Measurements from ENCODE around the gene JAZF1. TPM values are rescaled to one million over a fixed set of nuclear protein-coding genes. Genes with fewer than 3 reads are reported as not detected.

JAZF1 gene
- total RNA-seq, 1 experiment from 2014 or later: 0.95 TPM

DNA sequence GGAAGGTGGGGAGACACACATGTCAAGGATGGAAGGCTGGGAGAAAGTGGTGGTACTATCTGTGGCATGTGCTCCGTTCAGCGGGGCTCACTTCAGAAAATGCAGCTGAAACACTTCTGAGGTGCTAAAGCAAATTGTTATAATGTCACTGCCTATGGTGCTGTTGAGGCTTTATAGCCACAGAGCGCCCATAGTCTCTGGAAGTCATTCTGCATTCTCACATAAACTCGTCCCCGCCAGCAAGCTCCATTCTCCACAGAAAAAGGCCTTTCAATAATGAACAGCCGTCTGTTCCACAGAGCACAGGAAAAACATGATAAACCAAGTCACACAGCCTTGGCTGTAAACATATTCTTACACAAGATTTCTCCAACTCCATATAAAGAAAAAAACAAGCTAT is 308.7 kb downstream of the JAZF1 start:
- no peaks in the 10 kb centered on the region for H3K4me1 Mint-ChIP-seq (ENCODE audit: low read depth, unreplicated experiment)
- Histone ChIP-seq H3K9me3 (no peaks in the 10 kb centered on the region), H3K4me1 (no peaks in the 10 kb centered on the region), H3K4me3 (ENCODE audit: low read depth, low read length) (no peak overlapping the region), H3K27me3 (replicated peaks; ENCODE audit: control insufficient read depth, insufficient read depth, low read length) (no peaks in the 10 kb centered on the region; the same call in none of the 2 replicates), H3K36me3 (ENCODE audit: control insufficient read depth, insufficient read depth, low read length) (no peaks in the 10 kb centered on the region)
- CTCF ChIA-PET: no interaction called here
- no peaks in the 10 kb centered on the region for H3K9me3 Mint-ChIP-seq (ENCODE audit: unreplicated experiment)
- TF ChIP-seq, protein P1, sequence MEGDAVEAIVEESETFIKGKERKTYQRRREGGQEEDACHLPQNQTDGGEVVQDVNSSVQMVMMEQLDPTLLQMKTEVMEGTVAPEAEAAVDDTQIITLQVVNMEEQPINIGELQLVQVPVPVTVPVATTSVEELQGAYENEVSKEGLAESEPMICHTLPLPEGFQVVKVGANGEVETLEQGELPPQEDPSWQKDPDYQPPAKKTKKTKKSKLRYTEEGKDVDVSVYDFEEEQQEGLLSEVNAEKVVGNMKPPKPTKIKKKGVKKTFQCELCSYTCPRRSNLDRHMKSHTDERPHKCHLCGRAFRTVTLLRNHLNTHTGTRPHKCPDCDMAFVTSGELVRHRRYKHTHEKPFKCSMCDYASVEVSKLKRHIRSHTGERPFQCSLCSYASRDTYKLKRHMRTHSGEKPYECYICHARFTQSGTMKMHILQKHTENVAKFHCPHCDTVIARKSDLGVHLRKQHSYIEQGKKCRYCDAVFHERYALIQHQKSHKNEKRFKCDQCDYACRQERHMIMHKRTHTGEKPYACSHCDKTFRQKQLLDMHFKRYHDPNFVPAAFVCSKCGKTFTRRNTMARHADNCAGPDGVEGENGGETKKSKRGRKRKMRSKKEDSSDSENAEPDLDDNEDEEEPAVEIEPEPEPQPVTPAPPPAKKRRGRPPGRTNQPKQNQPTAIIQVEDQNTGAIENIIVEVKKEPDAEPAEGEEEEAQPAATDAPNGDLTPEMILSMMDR (IDR thresholded peaks at IDR 0.05; ENCODE audit: insufficient read depth in 1 of 2, low read depth in 1 of 2, low read length in 1 of 2, severe bottlenecking in 1 of 2, unreplicated experiment in 1 of 2): no peak
- no TSS peak for BruUV-seq (replicated peaks)
- no peak for DNase-seq
- no peaks in the 10 kb centered on the region for H3K36me3 Mint-ChIP-seq (ENCODE audit: insufficient read depth, unreplicated experiment)
- POLR2A ChIA-PET: no interaction called here
- H3K4me3 Mint-ChIP-seq (ENCODE audit: unreplicated experiment): no peak overlapping the region
- H3K27me3 Mint-ChIP-seq (ENCODE audit: insufficient read depth, unreplicated experiment): peaks cover 8% of the 10 kb centered on the region
- intact Hi-C loops (cut with micrococcal nuclease; ENCODE audit: unreplicated experiment): no loop called here
- H3K27ac Mint-ChIP-seq (ENCODE audit: unreplicated experiment): no peak overlapping the region

DNA sequence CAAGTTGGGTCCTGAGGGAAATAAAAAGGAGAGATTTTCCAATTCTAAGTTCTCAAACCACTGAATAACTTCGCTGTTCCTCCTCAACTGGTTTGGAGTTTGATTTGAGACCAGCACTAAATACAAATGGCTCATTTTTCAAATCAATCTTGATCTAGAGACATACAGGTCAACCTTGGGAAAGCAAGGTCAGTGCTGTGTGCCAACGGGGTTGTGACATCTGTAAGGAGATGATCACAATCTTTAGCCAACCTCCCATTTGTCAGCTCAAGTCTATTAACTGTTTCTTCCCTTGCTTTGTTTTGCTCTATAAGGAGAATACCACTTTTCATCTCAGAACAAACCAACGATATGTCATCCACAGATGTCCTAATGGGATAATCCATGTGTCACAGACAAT is 309.5 kb downstream of the JAZF1 start:
- CTCF ChIA-PET: no interaction called here
- POLR2A ChIA-PET: no interaction called here
- DNase-seq: no peak

DNA sequence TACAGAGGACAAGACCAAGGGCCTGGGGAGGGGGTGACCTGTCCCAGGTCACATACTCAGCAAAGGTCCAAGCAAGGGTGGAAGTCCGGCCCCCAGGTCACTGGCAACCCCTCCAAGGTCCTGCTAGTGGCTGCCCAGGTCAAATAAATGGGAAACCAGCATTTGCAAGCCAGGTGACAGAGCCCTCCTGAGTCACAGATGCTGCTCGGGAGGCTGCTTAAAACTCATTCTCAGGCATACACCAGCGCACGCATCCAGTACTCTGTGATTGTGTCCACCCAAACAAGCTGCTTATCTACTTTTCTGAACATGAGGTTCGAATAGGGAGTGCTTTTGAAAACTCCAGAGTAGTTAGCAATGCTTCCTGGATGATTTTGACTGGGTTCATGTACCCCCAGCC is 310.0 kb downstream of the JAZF1 start:
- CTCF ChIA-PET: no interaction called here

More for the DNA sequence above, 309.5 kb downstream of the JAZF1 start:
- Histone ChIP-seq H3K36me3 (ENCODE audit: control insufficient read depth, insufficient read depth, low read length) (no peaks in the 10 kb centered on the region), H3K27me3 (replicated peaks; ENCODE audit: control insufficient read depth, insufficient read depth, low read length) (no peaks in the 10 kb centered on the region; the same call in none of the 2 replicates), H3K4me1 (no peaks in the 10 kb centered on the region), H3K4me3 (ENCODE audit: low read depth, low read length) (no peak overlapping the region), H3K9me3 (no peaks in the 10 kb centered on the region)
- intact Hi-C loops (cut with micrococcal nuclease; ENCODE audit: unreplicated experiment): no loop called here
- TF ChIP-seq, protein P1 (IDR thresholded peaks at IDR 0.05; ENCODE audit: insufficient read depth in 1 of 2, low read depth in 1 of 2, low read length in 1 of 2, severe bottlenecking in 1 of 2, unreplicated experiment in 1 of 2): no peak
- Mint-ChIP-seq H3K27ac (ENCODE audit: unreplicated experiment) (no peak overlapping the region), H3K9me3 (ENCODE audit: unreplicated experiment) (no peaks in the 10 kb centered on the region), H3K27me3 (ENCODE audit: insufficient read depth, unreplicated experiment) (peaks cover 6% of the 10 kb centered on the region), H3K4me1 (ENCODE audit: low read depth, unreplicated experiment) (no peaks in the 10 kb centered on the region), H3K36me3 (ENCODE audit: insufficient read depth, unreplicated experiment) (no peaks in the 10 kb centered on the region), H3K4me3 (ENCODE audit: unreplicated experiment) (no peak overlapping the region)
- no TSS peak for BruUV-seq (replicated peaks)

More for the DNA sequence above, 310.0 kb downstream of the JAZF1 start:
- Mint-ChIP-seq H3K9me3 (ENCODE audit: unreplicated experiment) (no peaks in the 10 kb centered on the region), H3K27me3 (ENCODE audit: insufficient read depth, unreplicated experiment) (peaks cover 6% of the 10 kb centered on the region), H3K4me3 (ENCODE audit: unreplicated experiment) (no peak overlapping the region), H3K36me3 (ENCODE audit: insufficient read depth, unreplicated experiment) (no peaks in the 10 kb centered on the region), H3K27ac (ENCODE audit: unreplicated experiment) (no peak overlapping the region), H3K4me1 (ENCODE audit: low read depth, unreplicated experiment) (no peaks in the 10 kb centered on the region)
- no TSS peak for BruUV-seq (replicated peaks)
- intact Hi-C loops (cut with micrococcal nuclease; ENCODE audit: unreplicated experiment): no loop called here
- DNase-seq: no peak
- H3K4me3 ChIP-seq (ENCODE audit: low read depth, low read length): no peak overlapping the region
- no peaks in the 10 kb centered on the region; the same call in none of the 2 replicates for H3K27me3 ChIP-seq (replicated peaks; ENCODE audit: control insufficient read depth, insufficient read depth, low read length)
- POLR2A ChIA-PET: no interaction called here
- no peaks in the 10 kb centered on the region for H3K9me3 ChIP-seq
- TF ChIP-seq, protein P1 (IDR thresholded peaks at IDR 0.05; ENCODE audit: insufficient read depth in 1 of 2, low read depth in 1 of 2, low read length in 1 of 2, severe bottlenecking in 1 of 2, unreplicated experiment in 1 of 2): no peak
- no peaks in the 10 kb centered on the region for H3K36me3 ChIP-seq (ENCODE audit: control insufficient read depth, insufficient read depth, low read length)
- no peaks in the 10 kb centered on the region for H3K4me1 ChIP-seq
